ENCODE measurements around the gene PRPSAP1.
"Not testable (repeated sequence)": the region's sequence is repeated elsewhere in the genome, so short reads cannot be mapped to it uniquely, and the experiment has no call there.

Gene PRPSAP1

DNA sequence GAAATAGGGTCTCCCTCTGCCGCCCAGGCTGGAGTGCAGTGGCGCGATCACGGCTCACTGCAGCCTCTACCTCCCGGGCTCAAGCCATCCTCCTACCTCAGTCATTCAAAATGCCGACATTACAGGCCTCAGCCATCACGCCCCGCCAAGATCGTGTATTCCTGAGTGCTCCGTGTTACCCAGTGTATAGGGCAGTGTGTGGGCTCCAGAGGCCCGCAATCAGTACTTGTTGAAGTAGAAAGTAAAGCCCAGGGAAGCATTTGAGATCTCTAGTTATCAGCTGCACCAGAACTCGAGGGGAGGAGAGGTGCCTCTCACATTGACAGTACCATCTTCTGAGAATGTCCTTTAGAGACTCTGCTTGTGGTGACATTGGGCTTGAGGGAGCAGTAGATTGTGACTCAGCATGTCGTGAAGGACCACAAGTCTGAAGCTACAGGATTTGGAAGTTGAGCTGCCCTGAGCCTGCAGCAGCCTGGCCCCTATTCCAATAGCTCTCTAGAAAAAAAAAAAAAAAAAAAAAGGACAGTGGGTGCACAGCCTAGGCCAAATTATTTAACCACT, 1.1 kb upstream of the PRPSAP1 start:
- Mint-ChIP-seq H3K4me1 (ENCODE audit: low read depth) (peaks cover 25% of the 10 kb centered on the region), H3K27ac (no peak overlapping the region), H3K9me3 (ENCODE audit: low read depth) (no peaks in the 10 kb centered on the region), H3K4me3 (peak overlapping the region; percentile 76), H3K36me3 (no peaks in the 10 kb centered on the region), H3K27me3 (no peaks in the 10 kb centered on the region)

DNA sequence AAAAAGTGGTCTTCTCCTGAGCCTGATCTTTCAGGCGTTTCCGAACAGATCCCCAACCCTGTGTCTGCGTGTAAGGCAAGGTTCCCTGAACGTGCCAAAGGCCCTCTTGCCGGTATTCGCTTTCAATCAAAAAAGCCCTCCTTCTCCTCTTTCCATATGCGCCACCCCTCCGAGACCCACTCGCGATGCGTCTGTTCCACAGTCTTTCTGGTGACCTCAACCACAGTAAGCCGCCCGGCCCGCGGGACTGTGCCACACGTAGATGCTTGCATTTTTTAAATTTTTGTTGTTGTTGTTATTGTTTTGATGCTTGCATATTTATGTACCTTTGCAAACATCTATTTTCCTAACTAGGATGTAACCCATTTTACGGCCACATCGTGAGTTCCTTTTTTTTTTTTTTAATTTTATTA, 607 bp upstream of the PRPSAP1 start:
- H3K4me1 Mint-ChIP-seq (ENCODE audit: low read depth), result peaks cover 25% of the 10 kb centered on the region
- no peaks in the 10 kb centered on the region for H3K9me3 Mint-ChIP-seq (ENCODE audit: low read depth)
- peak overlapping the region; percentile 96 for H3K4me3 Mint-ChIP-seq
- H3K36me3 Mint-ChIP-seq, result no peaks in the 10 kb centered on the region
- no peaks in the 10 kb centered on the region for H3K27me3 Mint-ChIP-seq
- peak overlapping the region; percentile 100 for H3K27ac Mint-ChIP-seq

DNA sequence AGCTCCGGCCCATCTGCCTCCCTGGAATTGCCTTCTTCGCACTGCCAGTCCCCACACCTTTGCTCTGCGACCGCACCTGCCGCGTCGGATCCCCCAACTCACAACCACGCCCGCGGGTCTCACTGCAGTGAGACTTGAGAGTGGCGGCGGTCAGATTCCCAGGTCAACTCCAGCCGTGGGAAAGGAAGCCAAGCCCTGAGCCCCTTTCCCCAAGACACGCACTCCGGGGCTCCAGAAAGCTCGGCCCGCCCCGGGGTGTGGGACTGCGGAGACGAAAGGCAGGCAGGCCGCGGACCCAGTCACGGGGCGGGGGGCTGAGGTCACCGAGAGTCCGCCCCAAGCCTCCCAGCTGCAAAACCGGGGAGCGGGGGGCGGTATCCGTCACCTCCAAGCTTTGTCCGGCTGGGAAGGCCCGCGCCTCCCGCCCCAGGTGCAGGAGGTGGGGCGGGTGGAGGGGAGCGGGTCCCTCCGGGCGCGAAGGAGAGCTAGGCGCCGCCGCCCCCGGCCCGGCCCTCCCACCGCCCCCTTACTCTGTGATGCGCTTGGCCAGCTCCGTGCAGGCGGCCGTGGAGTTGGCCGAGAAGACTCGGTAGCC, 615 bp downstream of the PRPSAP1 start:
- H3K9me3 Mint-ChIP-seq (ENCODE audit: low read depth), result no peaks in the 10 kb centered on the region
- H3K27ac Mint-ChIP-seq, result peak overlapping the region; percentile 76
- no peaks in the 10 kb centered on the region for H3K36me3 Mint-ChIP-seq
- H3K4me1 Mint-ChIP-seq (ENCODE audit: low read depth), result peaks cover 25% of the 10 kb centered on the region
- peak overlapping the region; percentile 96 for H3K4me3 Mint-ChIP-seq
- H3K27me3 Mint-ChIP-seq, result no peaks in the 10 kb centered on the region

DNA sequence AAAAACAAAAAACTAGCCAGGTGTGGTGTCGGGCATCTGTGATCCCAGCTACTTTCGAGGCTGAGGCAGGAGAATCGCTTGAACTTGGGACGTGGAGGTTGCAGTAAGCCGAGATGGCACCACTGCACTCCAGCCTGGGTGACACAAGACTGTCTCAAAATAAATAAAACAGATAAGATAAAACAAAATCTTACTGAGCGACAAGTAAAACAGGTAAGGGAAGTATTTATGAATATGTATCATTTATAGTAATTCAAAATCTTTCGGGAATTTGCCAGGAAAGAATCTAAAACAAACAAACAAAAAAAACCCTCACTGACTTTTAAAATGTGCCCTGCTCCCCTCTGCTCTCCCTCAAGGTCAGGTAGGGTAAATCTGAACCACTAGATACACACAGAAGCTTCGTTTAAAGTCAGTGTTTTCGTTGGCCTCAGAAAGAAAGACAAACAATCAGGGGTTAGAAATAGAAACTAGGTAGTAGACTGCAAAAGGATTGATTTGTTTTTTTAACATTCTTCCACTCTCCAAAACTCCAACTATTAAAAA, 2.1 kb downstream of the PRPSAP1 start:
- H3K9me3 Mint-ChIP-seq (ENCODE audit: low read depth), result no peaks in the 10 kb centered on the region
- no peaks in the 10 kb centered on the region for H3K27me3 Mint-ChIP-seq
- H3K27ac Mint-ChIP-seq, result no peak overlapping the region
- H3K4me1 Mint-ChIP-seq (ENCODE audit: low read depth), result peaks cover 25% of the 10 kb centered on the region
- H3K4me3 Mint-ChIP-seq, result peak overlapping the region; percentile 92
- peaks cover 4% of the 10 kb centered on the region for H3K36me3 Mint-ChIP-seq

DNA sequence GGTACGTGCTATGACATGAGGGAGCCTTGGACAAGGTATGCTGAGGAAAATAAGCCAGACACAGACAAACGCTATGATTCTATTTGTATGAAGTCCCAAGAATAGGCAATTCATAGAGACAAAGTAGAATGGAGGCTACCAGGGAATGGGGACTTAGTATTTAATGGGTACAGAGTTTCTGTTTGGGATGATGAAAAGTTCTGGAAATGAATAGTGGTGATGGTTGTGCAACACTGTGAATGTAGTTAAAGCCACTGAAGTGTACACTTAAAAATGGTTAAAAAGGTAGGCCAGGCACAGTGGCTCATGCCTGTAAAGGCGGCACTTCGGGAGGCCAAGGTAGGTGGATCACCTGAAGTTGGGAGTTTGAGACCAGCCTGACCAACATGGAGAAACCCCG, 3.3 kb downstream of the PRPSAP1 start:
- no peak overlapping the region for H3K27ac Mint-ChIP-seq
- H3K36me3 Mint-ChIP-seq, result peaks cover 9% of the 10 kb centered on the region
- no peaks in the 10 kb centered on the region for H3K9me3 Mint-ChIP-seq (ENCODE audit: low read depth)
- no peak overlapping the region for H3K4me3 Mint-ChIP-seq
- no peaks in the 10 kb centered on the region for H3K27me3 Mint-ChIP-seq
- peaks cover 25% of the 10 kb centered on the region for H3K4me1 Mint-ChIP-seq (ENCODE audit: low read depth)

DNA sequence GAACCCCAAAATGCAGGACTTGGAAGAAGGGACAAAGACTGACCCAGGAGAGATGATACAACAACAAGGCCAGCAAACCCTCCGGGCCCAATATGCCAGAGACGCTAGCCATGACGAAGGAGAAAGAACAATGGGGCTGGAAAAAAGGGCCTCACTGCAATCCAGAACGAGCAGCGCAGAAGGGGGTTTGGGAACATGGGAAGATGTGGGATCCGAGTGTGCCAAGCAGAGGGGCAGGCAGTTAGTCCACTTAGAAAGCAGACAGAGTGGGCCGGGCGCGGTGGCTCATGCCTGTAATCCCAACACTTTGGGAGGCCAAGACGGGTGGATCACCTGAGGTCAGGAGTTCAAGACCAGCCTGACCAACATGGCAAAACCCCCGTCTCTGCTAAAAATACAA, 6.8 kb downstream of the PRPSAP1 start:
- H3K27me3 Mint-ChIP-seq; H3K4me3 Mint-ChIP-seq; H3K9me3 Mint-ChIP-seq (ENCODE audit: low read depth); H3K4me1 Mint-ChIP-seq (ENCODE audit: low read depth); H3K27ac Mint-ChIP-seq: not testable (repeated sequence)
- H3K36me3 Mint-ChIP-seq, result peaks cover 13% of the 10 kb centered on the region

DNA sequence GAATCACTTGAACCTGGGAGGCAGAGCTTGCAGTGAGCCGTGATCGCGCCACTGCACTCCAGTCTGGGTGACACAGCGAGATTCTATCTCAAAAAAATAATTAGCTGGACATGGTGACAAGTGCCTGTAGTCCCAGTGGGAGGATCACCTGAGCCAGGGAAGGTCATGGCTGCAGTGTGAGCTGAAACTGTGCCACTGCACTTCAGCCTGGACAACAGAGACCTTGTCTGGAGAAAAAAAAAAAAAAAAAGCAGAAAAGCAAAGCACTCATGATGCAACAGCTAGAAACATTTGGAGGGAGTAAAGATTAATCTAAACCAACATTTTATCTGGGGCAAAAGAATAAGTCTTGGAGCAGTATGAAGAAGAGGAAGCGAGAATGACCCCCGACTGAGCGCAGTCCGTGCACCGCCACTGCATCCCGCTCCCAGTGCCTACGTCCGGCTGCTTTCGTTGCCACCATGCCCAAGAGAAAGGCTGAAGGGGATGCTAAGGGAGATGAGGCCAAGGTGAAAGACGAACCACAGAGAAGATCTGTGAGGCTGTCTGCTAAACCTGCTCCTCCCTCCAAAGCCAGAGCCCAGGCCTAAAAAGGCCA, 8.2 kb downstream of the PRPSAP1 start:
- Mint-ChIP-seq H3K36me3 (peaks cover 14% of the 10 kb centered on the region), H3K4me3 (no peak overlapping the region), H3K9me3 (ENCODE audit: low read depth) (no peaks in the 10 kb centered on the region), H3K27ac (no peak overlapping the region), H3K4me1 (ENCODE audit: low read depth) (peaks cover 2% of the 10 kb centered on the region), H3K27me3 (no peaks in the 10 kb centered on the region)

DNA sequence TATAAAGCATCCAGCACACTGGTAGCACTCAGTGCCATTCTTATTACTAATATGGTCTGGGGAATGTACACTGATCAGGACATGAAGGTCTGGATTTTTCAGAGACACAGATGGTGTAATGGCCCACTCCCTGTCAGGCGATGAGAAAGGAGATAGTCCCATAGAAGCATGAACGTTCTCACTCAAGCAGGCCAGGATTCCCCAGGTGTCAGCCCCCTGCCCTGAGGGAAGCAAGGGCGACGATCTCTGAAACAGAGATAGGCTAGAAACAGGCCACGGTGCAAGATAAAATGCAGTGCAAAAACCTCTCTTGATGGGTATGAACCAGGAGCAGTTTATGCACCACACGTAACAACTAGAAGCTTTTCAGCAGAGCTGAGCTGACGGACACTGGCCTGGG, 10.6 kb downstream of the PRPSAP1 start:
- Mint-ChIP-seq H3K27ac (no peak overlapping the region), H3K4me3 (no peak overlapping the region), H3K9me3 (ENCODE audit: low read depth) (no peaks in the 10 kb centered on the region), H3K27me3 (no peaks in the 10 kb centered on the region), H3K36me3 (peaks cover 19% of the 10 kb centered on the region), H3K4me1 (ENCODE audit: low read depth) (peaks cover 6% of the 10 kb centered on the region)

DNA sequence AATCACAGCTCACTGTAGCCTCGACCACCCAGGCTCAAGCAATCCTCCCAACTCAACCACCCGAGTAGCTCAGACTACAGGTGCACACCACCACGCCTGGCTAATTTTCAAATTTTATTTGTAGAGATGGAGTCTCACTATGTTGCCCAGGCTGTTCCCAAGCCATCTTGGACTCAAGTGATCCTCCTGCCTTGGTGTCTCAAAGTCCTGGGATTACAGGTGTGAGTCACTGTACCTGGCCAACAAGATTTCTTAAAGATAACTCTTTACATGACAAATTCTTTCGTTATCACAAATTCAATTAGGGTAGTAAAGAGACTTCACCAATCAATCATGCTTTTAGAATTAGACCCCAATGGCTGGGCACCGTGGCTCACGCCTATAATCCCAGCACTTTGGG, 12.4 kb downstream of the PRPSAP1 start:
- Mint-ChIP-seq H3K9me3 (ENCODE audit: low read depth) (no peaks in the 10 kb centered on the region), H3K27ac (no peak overlapping the region), H3K4me1 (ENCODE audit: low read depth) (peaks cover 9% of the 10 kb centered on the region), H3K4me3 (no peak overlapping the region), H3K27me3 (no peaks in the 10 kb centered on the region), H3K36me3 (peaks cover 17% of the 10 kb centered on the region)

DNA sequence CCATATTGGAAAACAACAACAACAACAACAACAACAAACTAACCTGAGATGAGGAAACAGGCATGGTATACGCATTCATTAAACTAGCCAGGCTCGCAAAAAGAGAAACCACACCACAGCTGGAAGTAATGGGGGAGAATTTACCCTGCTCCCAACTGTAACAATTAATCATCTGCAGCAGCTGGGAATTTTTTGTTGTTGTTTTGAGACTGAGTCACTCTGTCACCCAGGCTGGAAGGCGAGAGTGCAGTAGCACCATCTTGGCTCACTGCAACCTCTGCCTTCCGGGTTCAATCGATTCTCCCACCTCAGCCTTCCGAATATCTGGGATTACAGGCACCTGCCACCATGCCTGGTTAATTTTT, 16.3 kb downstream of the PRPSAP1 start:
- Mint-ChIP-seq H3K36me3 (peaks cover 11% of the 10 kb centered on the region), H3K9me3 (ENCODE audit: low read depth) (no peaks in the 10 kb centered on the region), H3K4me3 (no peak overlapping the region), H3K27ac (no peak overlapping the region), H3K27me3 (no peaks in the 10 kb centered on the region), H3K4me1 (ENCODE audit: low read depth) (peaks cover 9% of the 10 kb centered on the region)

DNA sequence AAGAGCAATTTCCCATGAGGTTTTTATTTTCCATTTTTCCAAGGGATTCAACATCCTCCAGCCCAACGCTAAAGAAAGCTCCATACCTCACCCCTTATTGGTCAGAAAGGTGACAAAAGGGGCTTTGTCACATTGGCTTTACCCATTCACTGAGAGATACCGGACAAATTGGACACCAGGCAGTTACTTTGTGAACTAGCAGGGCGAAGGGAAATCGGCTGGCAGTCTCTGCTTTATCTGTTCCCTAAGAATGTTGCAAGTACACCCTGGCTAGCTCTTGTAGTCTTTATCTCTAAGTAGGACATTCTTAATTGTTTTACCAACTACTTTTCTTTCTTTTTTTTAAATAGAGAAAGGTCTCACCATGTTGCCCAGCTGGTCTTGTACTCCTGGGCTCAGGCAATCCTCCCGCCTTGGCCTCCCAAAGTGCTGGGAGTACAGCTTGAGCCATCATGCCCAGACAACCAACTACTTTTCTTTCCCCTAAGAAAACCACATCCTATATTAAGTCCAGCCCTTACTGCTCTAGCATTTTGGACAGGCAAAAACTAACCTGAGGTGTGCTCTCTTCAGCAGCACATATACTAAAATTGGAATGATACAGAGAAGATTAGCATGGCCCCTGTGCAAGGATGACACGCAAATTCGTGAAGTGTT, 16.8 kb downstream of the PRPSAP1 start:
- Mint-ChIP-seq H3K27ac (no peak overlapping the region), H3K36me3 (peaks cover 8% of the 10 kb centered on the region), H3K9me3 (ENCODE audit: low read depth) (no peaks in the 10 kb centered on the region), H3K4me3 (no peak overlapping the region), H3K27me3 (no peaks in the 10 kb centered on the region), H3K4me1 (ENCODE audit: low read depth) (peaks cover 9% of the 10 kb centered on the region)

DNA sequence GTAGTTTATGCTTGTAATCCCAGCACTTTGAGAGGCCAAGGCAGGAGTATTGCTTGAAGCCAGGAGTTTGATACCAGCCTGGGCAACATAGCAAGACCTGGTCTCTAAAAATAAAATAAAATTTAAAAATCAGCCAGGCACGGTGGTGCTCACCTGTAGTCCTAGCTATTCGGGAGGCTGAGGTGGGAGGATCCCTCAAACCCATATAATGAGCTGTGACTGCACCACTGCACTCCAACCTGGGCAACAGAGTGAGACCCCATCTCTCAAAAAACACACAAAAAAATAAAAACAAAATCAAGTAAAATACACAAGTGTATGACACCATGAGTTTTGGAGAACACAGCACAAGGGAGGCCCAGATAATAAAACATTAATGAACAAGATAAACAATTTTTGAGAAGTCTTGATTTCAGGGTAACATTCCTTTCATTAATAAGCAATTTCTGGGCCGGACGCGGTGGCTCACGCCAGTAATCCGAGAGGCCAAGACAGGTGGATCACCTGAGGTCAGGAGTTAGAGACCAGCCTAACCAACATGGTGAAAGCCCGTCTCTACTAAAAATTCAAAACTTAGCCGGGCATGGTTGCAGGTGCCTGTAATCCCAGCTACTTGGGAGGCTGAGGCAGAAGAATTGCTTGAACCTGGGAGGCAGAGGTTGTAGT, 17.9 kb downstream of the PRPSAP1 start:
- Mint-ChIP-seq H3K4me3 (no peak overlapping the region), H3K36me3 (peaks cover 8% of the 10 kb centered on the region), H3K9me3 (ENCODE audit: low read depth) (no peaks in the 10 kb centered on the region), H3K27ac (no peak overlapping the region), H3K4me1 (ENCODE audit: low read depth) (peaks cover 9% of the 10 kb centered on the region), H3K27me3 (no peaks in the 10 kb centered on the region)

DNA sequence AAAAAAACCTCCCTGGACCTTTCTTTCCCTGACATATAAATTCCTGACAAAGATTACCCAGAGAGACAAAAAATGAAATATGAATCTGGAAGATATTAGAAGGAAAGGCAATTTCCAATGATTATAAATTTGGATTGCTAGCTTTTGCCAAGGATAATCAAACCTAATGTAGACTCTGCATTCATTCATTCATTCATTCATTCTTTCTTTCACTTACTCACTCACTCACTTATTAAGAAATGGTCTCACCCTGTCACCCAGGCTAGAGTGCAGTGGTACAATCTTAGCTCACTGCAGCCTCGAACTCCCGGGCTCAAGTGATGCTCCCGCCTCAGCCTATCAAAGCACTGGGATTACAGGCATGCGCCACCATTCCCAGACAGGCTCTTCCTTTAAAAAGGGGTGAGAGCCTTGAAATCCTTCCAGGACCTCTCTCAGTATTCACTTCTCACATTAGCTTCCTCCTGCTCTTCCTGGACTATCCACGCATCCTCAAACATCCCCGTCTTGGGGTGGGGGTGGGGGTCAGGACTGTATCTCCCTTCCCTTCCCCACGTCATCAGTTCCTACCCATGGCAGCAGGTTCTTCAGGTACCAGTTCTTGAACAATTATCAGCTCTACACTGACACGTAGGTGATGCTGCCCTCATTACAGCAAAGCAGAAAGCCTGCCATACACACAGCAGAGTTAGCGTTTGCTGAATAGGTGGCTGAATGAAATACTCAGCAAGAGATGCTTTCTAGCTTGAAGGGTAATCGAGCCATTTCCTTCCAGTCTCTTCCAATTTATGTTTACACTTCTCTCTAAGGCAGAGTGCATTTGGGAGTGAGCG, 19.8 kb downstream of the PRPSAP1 start:
- Mint-ChIP-seq H3K27ac (no peak overlapping the region), H3K4me1 (ENCODE audit: low read depth) (peaks cover 5% of the 10 kb centered on the region), H3K36me3 (peaks cover 3% of the 10 kb centered on the region), H3K9me3 (ENCODE audit: low read depth) (no peaks in the 10 kb centered on the region), H3K4me3 (no peak overlapping the region), H3K27me3 (no peaks in the 10 kb centered on the region)

DNA sequence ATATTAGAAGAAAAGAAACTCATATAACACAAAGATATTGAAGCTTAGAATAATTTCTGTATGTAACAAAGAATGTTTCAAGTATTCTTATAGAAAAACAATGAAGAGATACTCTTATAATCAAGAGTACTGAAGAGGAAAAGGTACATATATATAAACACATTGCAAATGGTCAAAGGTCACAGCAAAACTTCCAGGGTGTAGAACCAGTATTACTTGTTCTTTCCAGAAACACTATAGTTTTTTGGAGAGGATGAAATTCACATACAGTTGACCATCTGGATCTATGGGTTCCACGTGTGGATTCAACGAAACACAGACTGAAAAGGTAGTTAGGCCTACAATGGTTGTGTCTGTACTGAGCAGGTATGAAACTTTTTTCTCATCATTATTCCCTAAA, 22.6 kb downstream of the PRPSAP1 start:
- Mint-ChIP-seq H3K4me3 (no peak overlapping the region), H3K27me3 (no peaks in the 10 kb centered on the region), H3K36me3 (peaks cover 4% of the 10 kb centered on the region), H3K27ac (no peak overlapping the region), H3K9me3 (ENCODE audit: low read depth) (no peaks in the 10 kb centered on the region), H3K4me1 (ENCODE audit: low read depth) (no peaks in the 10 kb centered on the region)

All from activated naive CD8-positive, alpha-beta T cell (primary cell).